Measurements from ENCODE around the gene GNAS-AS1.

GRCh38 chr20:58855506-58856389 lies 5.0 kb upstream of the GNAS-AS1 start:
- TF ChIP-seq CTCF (IDR thresholded peaks at IDR 0.05) (no peak), EZH2 (IDR thresholded peaks at IDR 0.05; ENCODE audit: borderline replicate concordance, insufficient read depth, low read depth, low read length, poor library complexity, severe bottlenecking) (peak; percentile 30)

Data from B cell (primary cell).